ENCODE measurements around the gene CYP2D6. TPM values are rescaled to one million over a fixed set of nuclear protein-coding genes. Genes with fewer than 3 reads are reported as not detected.
A peak's percentile ranks its signal among the peaks of the same experiment; 100 is the strongest.

The CYP2D6 gene
- total RNA-seq, 1 donor from 2014 or later = 0.91 TPM

- H3K4me1 ChIP-seq (ENCODE audit: insufficient read depth, low read length) = no peaks in the 10 kb centered on the region
- H2AFZ ChIP-seq (ENCODE audit: low read depth, low read length) = no peak overlapping the region
- H4K20me1 ChIP-seq (ENCODE audit: insufficient read depth, low read length) = peaks cover 79% of the 10 kb centered on the region
- Mint-ChIP-seq H3K27ac (ENCODE audit: unreplicated experiment) (no peak overlapping the region), H3K4me3 (ENCODE audit: unreplicated experiment) (no peak overlapping the region), H3K36me3 (ENCODE audit: low read depth, unreplicated experiment) (peaks cover 7% of the 10 kb centered on the region), H3K9me3 (ENCODE audit: unreplicated experiment) (no peaks in the 10 kb centered on the region), H3K27me3 (ENCODE audit: low read depth, unreplicated experiment) (no peaks in the 10 kb centered on the region), H3K4me1 (ENCODE audit: low read depth, unreplicated experiment) (peaks cover 14% of the 10 kb centered on the region)
- H3K4me3 ChIP-seq (ENCODE audit: insufficient read depth, low read depth, low read length) = no peak overlapping the region
- H3K4me2 ChIP-seq (ENCODE audit: low read length) = no peak overlapping the region
- peak; percentile 39 for DNase-seq (ENCODE audit: low read depth)
- no peaks in the 10 kb centered on the region for H3K36me3 ChIP-seq (ENCODE audit: insufficient read depth, low read length)
- H3K27ac ChIP-seq (ENCODE audit: low read depth, low read length) = no peak overlapping the region
- TF ChIP-seq CTCF (IDR thresholded peaks at IDR 0.05; ENCODE audit: insufficient read depth, low read depth, low read length) = peak; percentile 97
- no peak for TF ChIP-seq EZH2 (IDR thresholded peaks at IDR 0.05; ENCODE audit: insufficient read depth, low read length)
- H3K27me3 ChIP-seq (ENCODE audit: insufficient read depth, low read length) = no peaks in the 10 kb centered on the region
- H3K9me3 ChIP-seq (ENCODE audit: insufficient read depth, low read depth, low read length) = no peaks in the 10 kb centered on the region
- no peak overlapping the region for H3K9ac ChIP-seq (ENCODE audit: low read length)
- H3K79me2 ChIP-seq (ENCODE audit: insufficient read depth, low read length) = no peaks in the 10 kb centered on the region
- FAIRE-seq = no peak
These were observed 38.5 kb upstream of the CYP2D6 start for GRCh38 chr22:42169055-42169469.

GRCh38 chr22:42168476-42168875, 37.9 kb upstream of the CYP2D6 start:
- peaks cover 7% of the 10 kb centered on the region for H3K36me3 Mint-ChIP-seq (ENCODE audit: low read depth, unreplicated experiment)
- DNase-seq (ENCODE audit: low read depth) = no peak
- no peak overlapping the region for H2AFZ ChIP-seq (ENCODE audit: low read depth, low read length)
- H3K9me3 Mint-ChIP-seq (ENCODE audit: unreplicated experiment) = no peaks in the 10 kb centered on the region
- H3K27ac Mint-ChIP-seq (ENCODE audit: unreplicated experiment) = no peak overlapping the region
- no peaks in the 10 kb centered on the region for H3K36me3 ChIP-seq (ENCODE audit: insufficient read depth, low read length)
- H3K4me3 ChIP-seq (ENCODE audit: insufficient read depth, low read depth, low read length) = no peak overlapping the region
- H3K27ac ChIP-seq (ENCODE audit: low read depth, low read length) = no peak overlapping the region
- no peak overlapping the region for H3K4me3 Mint-ChIP-seq (ENCODE audit: unreplicated experiment)
- no peak overlapping the region for H3K9ac ChIP-seq (ENCODE audit: low read length)
- FAIRE-seq = no peak
- H3K4me1 ChIP-seq (ENCODE audit: insufficient read depth, low read length) = no peaks in the 10 kb centered on the region
- H3K27me3 ChIP-seq (ENCODE audit: insufficient read depth, low read length) = no peaks in the 10 kb centered on the region
- TF ChIP-seq CTCF (IDR thresholded peaks at IDR 0.05; ENCODE audit: insufficient read depth, low read depth, low read length) = no peak
- TF ChIP-seq EZH2 (IDR thresholded peaks at IDR 0.05; ENCODE audit: insufficient read depth, low read length) = no peak
- H3K4me1 Mint-ChIP-seq (ENCODE audit: low read depth, unreplicated experiment) = peaks cover 14% of the 10 kb centered on the region
- no peaks in the 10 kb centered on the region for H3K79me2 ChIP-seq (ENCODE audit: insufficient read depth, low read length)
- peaks cover 73% of the 10 kb centered on the region for H4K20me1 ChIP-seq (ENCODE audit: insufficient read depth, low read length)
- H3K4me2 ChIP-seq (ENCODE audit: low read length) = no peak overlapping the region
- H3K9me3 ChIP-seq (ENCODE audit: insufficient read depth, low read depth, low read length) = no peaks in the 10 kb centered on the region
- H3K27me3 Mint-ChIP-seq (ENCODE audit: low read depth, unreplicated experiment) = no peaks in the 10 kb centered on the region

- TF ChIP-seq CTCF (IDR thresholded peaks at IDR 0.05; ENCODE audit: insufficient read depth, low read depth, low read length) (no peak), EZH2 (IDR thresholded peaks at IDR 0.05; ENCODE audit: insufficient read depth, low read length) (no peak)
- Histone ChIP-seq H3K27ac (ENCODE audit: low read depth, low read length) (no peak overlapping the region), H3K36me3 (ENCODE audit: insufficient read depth, low read length) (no peaks in the 10 kb centered on the region), H3K4me2 (ENCODE audit: low read length) (no peak overlapping the region), H4K20me1 (ENCODE audit: insufficient read depth, low read length) (peaks cover 65% of the 10 kb centered on the region), H3K79me2 (ENCODE audit: insufficient read depth, low read length) (no peaks in the 10 kb centered on the region), H2AFZ (ENCODE audit: low read depth, low read length) (no peak overlapping the region), H3K27me3 (ENCODE audit: insufficient read depth, low read length) (no peaks in the 10 kb centered on the region), H3K4me1 (ENCODE audit: insufficient read depth, low read length) (no peaks in the 10 kb centered on the region), H3K9ac (ENCODE audit: low read length) (no peak overlapping the region), H3K9me3 (ENCODE audit: insufficient read depth, low read depth, low read length) (no peaks in the 10 kb centered on the region), H3K4me3 (ENCODE audit: insufficient read depth, low read depth, low read length) (no peak overlapping the region)
- Mint-ChIP-seq H3K4me1 (ENCODE audit: low read depth, unreplicated experiment) (peaks cover 6% of the 10 kb centered on the region), H3K27ac (ENCODE audit: unreplicated experiment) (no peak overlapping the region), H3K27me3 (ENCODE audit: low read depth, unreplicated experiment) (no peaks in the 10 kb centered on the region), H3K4me3 (ENCODE audit: unreplicated experiment) (no peak overlapping the region), H3K36me3 (ENCODE audit: low read depth, unreplicated experiment) (peaks cover 4% of the 10 kb centered on the region), H3K9me3 (ENCODE audit: unreplicated experiment) (no peaks in the 10 kb centered on the region)
- no peak for FAIRE-seq
- no peak for DNase-seq (ENCODE audit: low read depth)
These were observed 36.5 kb upstream of the CYP2D6 start for GRCh38 chr22:42167066-42167465.

All from astrocyte (in vitro differentiated cells and primary cell).